ENCODE data around the gene GADL1. TPM values are rescaled to one million over a fixed set of nuclear protein-coding genes. Genes with fewer than 3 reads are reported as not detected.
A peak's percentile ranks its signal among the peaks of the same experiment; 100 is the strongest.

Gene GADL1
- total and polyA plus RNA-seq, 12 donors: 0.06 to 0.55 (median 0.13) TPM; not detected in 3

GRCh38 chr3:30749230-30749629 lies 145.2 kb downstream of the GADL1 start:
- H3K27ac ChIP-seq: no peak overlapping the region
- H3K4me3 ChIP-seq: no peak overlapping the region
- intact Hi-C loops (cut with DNase I): no loop called here
- no peaks in the 10 kb centered on the region for H3K4me1 ChIP-seq (replicated peaks in 1 of 2)
- no peaks in the 10 kb centered on the region for H3K9me3 ChIP-seq (replicated peaks in 1 of 3)
- H3K36me3 ChIP-seq (replicated peaks in 1 of 2): no peaks in the 10 kb centered on the region
- H3K27me3 ChIP-seq: no peaks in the 10 kb centered on the region
- TF ChIP-seq POLR2A (IDR thresholded peaks at IDR 0.05): no peak
- TF ChIP-seq, protein P1, sequence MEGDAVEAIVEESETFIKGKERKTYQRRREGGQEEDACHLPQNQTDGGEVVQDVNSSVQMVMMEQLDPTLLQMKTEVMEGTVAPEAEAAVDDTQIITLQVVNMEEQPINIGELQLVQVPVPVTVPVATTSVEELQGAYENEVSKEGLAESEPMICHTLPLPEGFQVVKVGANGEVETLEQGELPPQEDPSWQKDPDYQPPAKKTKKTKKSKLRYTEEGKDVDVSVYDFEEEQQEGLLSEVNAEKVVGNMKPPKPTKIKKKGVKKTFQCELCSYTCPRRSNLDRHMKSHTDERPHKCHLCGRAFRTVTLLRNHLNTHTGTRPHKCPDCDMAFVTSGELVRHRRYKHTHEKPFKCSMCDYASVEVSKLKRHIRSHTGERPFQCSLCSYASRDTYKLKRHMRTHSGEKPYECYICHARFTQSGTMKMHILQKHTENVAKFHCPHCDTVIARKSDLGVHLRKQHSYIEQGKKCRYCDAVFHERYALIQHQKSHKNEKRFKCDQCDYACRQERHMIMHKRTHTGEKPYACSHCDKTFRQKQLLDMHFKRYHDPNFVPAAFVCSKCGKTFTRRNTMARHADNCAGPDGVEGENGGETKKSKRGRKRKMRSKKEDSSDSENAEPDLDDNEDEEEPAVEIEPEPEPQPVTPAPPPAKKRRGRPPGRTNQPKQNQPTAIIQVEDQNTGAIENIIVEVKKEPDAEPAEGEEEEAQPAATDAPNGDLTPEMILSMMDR (IDR thresholded peaks at IDR 0.05): no peak
- DNase-seq: no peak

DNA sequence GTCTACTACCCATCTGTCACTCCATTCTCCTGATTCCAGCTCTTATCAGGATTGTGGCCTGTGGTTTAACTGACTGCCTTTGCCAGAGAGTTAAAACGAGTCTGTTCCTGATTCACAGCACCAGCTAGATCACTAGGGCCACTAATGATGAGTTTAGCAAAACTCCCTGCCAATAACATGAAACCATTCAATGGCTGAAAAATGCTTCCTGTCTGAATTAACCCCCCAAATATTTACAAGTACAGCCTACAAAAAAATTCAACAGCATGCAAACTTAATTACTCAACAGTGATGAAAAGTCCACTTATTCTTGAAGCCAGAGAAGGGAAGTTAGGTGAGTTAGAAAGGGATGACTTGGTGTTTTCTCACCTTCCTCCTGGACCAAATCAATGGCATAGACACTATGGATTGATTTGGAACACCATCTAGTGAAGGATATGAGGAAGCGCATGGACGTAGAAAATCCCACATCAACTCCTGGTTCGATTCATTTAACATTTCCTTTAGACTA lies 146.6 kb downstream of the GADL1 start:
- intact Hi-C loops (cut with DNase I): no loop called here
- WGBS, 4 donors: 63 to 68% (median 65%) methylated on average over 4 of the region's 4 CpGs
- TF ChIP-seq POLR2A (IDR thresholded peaks at IDR 0.05): no peak
- TF ChIP-seq, protein P1 (IDR thresholded peaks at IDR 0.05): peak in 5 of 6 experiments; percentile 29 to 55 (median 45)
- no peaks in the 10 kb centered on the region for H3K36me3 ChIP-seq (replicated peaks in 1 of 2)
- no peaks in the 10 kb centered on the region for H3K9me3 ChIP-seq (replicated peaks in 1 of 3)
- no peaks in the 10 kb centered on the region for H3K27me3 ChIP-seq
- no peak overlapping the region for H3K27ac ChIP-seq
- H3K4me3 ChIP-seq: no peak overlapping the region
- DNase-seq: peak in 1 of 7 donors; percentile 6
- H3K4me1 ChIP-seq (replicated peaks in 1 of 2): no peaks in the 10 kb centered on the region

DNA sequence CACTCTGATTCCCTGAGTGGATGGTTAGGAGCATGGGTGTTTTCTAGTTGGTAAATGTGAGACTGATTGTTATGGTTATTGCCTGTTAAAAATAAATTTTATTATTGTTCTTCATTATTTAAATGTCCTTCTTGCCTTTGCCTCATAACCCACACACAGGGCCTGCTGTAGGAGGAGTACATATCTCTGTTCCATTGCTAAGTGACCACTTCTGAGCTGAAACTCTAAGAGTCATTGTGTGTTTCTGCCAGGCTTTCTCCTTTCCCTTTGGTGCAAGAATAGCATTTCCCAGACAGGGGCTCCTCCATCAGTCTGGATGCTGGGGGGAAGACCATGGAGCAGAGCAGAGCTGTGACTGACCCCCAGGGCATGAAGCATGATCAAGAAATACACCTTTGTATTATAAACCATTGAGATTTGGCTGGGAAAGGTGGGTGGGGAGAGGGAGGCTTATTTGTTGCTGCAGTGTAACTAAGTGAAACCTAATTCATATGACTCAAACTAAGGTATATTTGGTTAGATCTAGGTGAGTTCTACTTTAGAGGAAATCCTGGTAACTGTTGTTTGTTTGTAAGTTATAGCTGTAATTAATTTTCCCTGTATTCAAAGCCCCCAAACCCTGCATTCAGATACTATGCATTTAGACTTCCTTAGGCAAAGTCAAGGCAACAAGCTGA lies 150.7 kb downstream of the GADL1 start:
- intact Hi-C loops (cut with DNase I): no loop called here
- H3K27me3 ChIP-seq: no peaks in the 10 kb centered on the region
- no peak for DNase-seq
- H3K4me3 ChIP-seq: no peak overlapping the region
- H3K4me1 ChIP-seq (replicated peaks in 1 of 2): no peaks in the 10 kb centered on the region
- H3K9me3 ChIP-seq (replicated peaks in 1 of 3): no peaks in the 10 kb centered on the region
- no peaks in the 10 kb centered on the region for H3K36me3 ChIP-seq (replicated peaks in 1 of 2)
- TF ChIP-seq POLR2A (IDR thresholded peaks at IDR 0.05): no peak
- no peak overlapping the region for H3K27ac ChIP-seq

- intact Hi-C loops (cut with DNase I): no loop called here
- TF ChIP-seq, protein P1 (IDR thresholded peaks at IDR 0.05): no peak
- TF ChIP-seq POLR2A (IDR thresholded peaks at IDR 0.05): no peak
- no peak for DNase-seq
These were observed 151.5 kb downstream of the GADL1 start for GRCh38 chr3:30742796-30743619.

More at GRCh38 chr3:30742796-30743619, 151.5 kb downstream of the GADL1 start:
- Histone ChIP-seq H3K27ac (no peak overlapping the region), H3K27me3 (no peaks in the 10 kb centered on the region), H3K4me1 (replicated peaks in 1 of 2) (no peaks in the 10 kb centered on the region), H3K9me3 (replicated peaks in 1 of 3) (no peaks in the 10 kb centered on the region), H3K36me3 (replicated peaks in 1 of 2) (no peaks in the 10 kb centered on the region), H3K4me3 (no peak overlapping the region)
- WGBS, 4 donors: 89 to 95% (median 92%) methylated on average over 4 of the region's 4 CpGs

Measured in adrenal gland (tissue), 12 donors.